IPS-18c (cell line): Measurements from ENCODE around the gene SUPT16H.
A peak's percentile ranks its signal among the peaks of the same experiment; 100 is the strongest.

Experiments used
- H3K4me3 ChIP-seq: 2 replicates; pipeline ENCODE4 v1.7.0; 2013; ENCODE audit warnings: low read depth, mild to moderate bottlenecking, low read length, moderate library complexity; ENCODE audit not compliant: insufficient read depth
- H3K9me3 ChIP-seq: one replicate; pipeline ENCODE4 v1.6.1; 2013; ENCODE audit warnings: mild to moderate bottlenecking, low read length, moderate library complexity; ENCODE audit not compliant: control insufficient read depth, insufficient read depth

SUPT16H gene

DNA sequence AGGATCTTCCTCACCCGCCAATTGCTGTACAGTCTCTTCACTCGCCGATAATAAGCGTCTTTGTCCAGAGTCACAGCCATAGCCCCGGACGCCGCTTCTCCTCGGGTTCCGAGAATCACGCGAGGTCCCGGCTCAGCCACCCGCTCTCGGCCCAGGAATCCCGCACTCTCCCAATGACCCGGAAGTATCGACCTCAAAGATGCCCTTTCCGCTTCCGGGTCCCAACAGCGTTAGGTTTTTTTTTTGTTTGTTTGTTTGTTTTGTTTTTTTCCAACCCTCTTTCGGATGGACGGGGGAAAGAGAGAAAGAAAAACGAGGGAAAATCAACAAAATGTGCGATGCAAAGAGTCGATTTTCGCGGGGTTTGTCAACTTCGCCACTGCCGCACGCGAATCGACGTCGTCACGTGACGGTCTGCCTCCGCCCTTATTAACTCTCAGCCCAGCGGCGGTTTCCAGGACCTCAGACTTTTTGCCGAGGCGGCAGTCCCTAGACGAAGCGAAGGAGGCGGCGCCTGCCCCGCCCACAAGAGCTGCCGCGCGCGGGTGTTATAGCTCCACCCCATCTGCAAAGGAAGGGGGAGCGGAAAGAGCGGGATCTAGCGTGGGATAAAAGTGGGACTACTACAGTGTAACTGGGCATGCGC is at the start of gene SUPT16H:
Gene SUPT16H (minus strand): TSS at position 172 of the 646 bp plus-strand sequence. CDS start 92 bp downstream, at position 80.
- H3K9me3 ChIP-seq = no peaks in the 10 kb centered on the region
- H3K4me3 ChIP-seq = peak within 1 kb of the TSS; percentile 90

- no peak overlapping the region for H3K4me3 ChIP-seq
- H3K9me3 ChIP-seq = no peaks in the 10 kb centered on the region
Measured at GRCh38 chr14:21431126-21431525, 47.3 kb upstream of the SUPT16H start.

- Histone ChIP-seq H3K9me3 (no peaks in the 10 kb centered on the region), H3K4me3 (no peak overlapping the region)
Measured at GRCh38 chr14:21428930-21429329, 45.1 kb upstream of the SUPT16H start.

DNA sequence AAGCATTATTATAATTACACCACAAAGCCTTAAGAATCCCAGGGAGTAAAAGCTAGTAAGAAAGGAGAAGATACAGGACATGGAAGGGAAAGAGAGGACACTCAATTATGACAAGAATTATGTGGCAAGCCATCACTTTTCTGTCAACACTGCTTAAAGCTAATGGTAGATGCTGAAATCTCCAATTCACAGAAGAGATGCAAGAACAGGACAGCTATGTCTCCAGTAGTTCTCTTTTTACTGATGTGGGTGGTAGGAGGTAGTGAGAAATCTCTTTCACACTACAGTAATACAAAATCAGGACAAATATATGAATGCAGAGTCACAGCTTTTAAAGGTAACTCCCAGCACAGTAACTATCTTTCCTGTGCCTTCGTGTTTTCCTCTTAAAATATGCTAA is 42.9 kb upstream of the SUPT16H start:
- no peak overlapping the region for H3K4me3 ChIP-seq

DNA sequence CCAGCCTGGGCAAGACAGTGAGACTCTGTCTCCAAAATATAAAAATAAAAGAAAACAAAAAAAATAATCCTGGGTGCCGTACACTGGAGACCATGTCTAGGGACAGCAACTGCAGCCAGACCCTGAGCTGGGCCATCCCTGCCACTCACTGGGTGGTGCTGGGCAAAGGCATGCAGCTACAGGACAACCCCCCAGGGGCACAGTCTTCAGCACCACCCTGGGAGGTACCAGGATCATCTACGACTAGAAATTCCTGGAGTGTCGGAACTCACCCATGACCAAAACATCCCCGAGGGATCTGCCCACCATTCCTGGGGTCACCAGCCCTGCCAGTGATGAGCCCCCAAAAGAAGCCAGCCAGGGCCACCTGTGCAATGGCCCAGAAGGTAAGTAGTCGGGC is 35.7 kb upstream of the SUPT16H start:
- H3K4me3 ChIP-seq = no peak overlapping the region
- no peaks in the 10 kb centered on the region for H3K9me3 ChIP-seq

More for the DNA sequence above, 42.9 kb upstream of the SUPT16H start:
- H3K9me3 ChIP-seq = no peaks in the 10 kb centered on the region

DNA sequence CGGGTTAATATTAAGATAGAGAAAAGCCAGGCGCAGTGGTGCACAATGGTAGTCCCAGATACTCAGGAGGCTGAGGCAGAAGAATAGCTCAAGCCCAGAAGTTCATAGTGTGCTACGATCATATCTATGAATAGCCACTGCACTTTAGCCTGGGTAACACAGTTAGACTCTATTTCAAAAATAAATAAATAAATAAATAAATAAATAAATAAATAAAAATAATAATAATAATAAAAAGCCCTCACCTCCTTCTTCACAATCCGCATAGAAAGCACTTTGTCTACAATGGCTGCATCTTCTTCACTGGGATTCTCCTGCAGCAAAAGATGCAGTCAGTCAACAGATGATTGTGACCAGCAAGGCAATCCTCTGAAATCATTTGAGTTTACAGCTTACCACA is 31.5 kb upstream of the SUPT16H start:
- Histone ChIP-seq H3K9me3 (no peaks in the 10 kb centered on the region), H3K4me3 (no peak overlapping the region)

GRCh38 chr14:21414137-21414631 is 30.4 kb upstream of the SUPT16H start:
- Histone ChIP-seq H3K4me3 (no peak overlapping the region), H3K9me3 (no peaks in the 10 kb centered on the region)

- no peaks in the 10 kb centered on the region for H3K9me3 ChIP-seq
- no peak overlapping the region for H3K4me3 ChIP-seq
Measured at GRCh38 chr14:21408147-21408546, 24.3 kb upstream of the SUPT16H start.

DNA sequence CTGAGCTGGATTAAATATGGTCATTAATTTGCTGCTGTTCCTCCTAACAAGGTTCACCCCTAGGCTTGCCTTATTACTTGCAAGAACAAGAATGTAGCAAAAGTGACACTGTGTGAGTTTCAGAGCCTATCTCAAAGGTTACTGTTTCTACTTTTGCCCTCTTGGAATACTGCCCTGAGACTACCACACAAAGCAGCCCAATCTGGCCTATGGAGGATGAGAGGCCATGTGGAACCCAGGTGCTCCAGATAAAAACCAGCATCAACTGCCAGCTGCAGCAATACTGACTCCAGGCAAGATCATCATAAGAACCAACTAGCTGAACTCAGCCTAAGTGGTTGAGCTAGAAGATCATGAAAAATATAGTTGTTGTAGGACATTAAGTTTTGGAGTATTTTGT is 22.4 kb upstream of the SUPT16H start:
- H3K4me3 ChIP-seq = no peak overlapping the region
- H3K9me3 ChIP-seq = no peaks in the 10 kb centered on the region

GRCh38 chr14:21405097-21405496 is 21.3 kb upstream of the SUPT16H start:
- no peaks in the 10 kb centered on the region for H3K9me3 ChIP-seq
- H3K4me3 ChIP-seq = no peak overlapping the region

DNA sequence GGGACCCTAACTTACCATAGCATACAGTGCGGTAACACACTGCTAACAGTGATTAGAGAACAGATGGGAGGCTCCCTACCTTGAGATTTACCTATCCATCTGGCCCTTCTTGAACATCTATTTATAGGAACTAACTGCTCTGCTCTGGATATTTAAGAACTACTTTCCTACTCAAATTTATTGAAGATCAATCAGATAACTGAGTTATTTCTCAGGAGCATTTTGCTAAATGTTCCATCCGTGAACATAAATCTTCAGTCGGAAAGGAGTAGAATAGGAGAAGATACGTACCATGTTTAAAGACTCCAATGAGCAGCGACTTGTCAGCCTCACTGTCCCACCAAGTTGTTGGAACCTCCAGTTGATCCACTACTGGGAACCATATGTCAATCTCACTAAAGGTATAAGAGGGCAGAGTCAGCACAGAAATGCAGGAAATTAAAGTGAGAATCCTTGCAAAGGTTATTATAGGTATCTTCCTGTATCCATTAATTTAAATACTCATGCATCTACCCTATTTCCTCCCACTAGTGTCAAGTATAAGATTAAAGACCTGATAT is 15.6 kb upstream of the SUPT16H start:
- Histone ChIP-seq H3K9me3 (no peaks in the 10 kb centered on the region), H3K4me3 (no peak overlapping the region)

DNA sequence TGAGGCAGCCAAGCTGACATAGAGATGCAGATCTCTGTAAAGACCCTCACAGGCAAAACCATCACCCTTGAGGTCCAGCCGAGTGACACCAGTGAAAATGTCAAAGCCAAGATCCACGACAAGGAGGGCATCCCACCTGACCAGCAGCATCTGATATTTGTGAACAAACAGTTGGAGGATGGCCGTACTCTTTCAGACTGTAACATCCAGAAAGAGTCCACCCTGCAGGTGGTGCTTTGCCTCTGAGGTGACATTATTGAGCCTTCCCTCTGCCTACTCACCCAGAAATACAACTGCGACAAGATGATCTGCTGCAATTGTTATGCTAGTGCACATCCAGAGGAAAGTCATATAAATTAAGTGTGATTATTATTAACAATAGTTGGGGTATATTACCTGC is 15.1 kb upstream of the SUPT16H start:
- H3K9me3 ChIP-seq = no peaks in the 10 kb centered on the region

GRCh38 chr14:21395450-21395849 is 11.6 kb upstream of the SUPT16H start:
- Histone ChIP-seq H3K9me3 (no peaks in the 10 kb centered on the region), H3K4me3 (no peak overlapping the region)

More for the DNA sequence above, 15.1 kb upstream of the SUPT16H start:
- no peak overlapping the region for H3K4me3 ChIP-seq

DNA sequence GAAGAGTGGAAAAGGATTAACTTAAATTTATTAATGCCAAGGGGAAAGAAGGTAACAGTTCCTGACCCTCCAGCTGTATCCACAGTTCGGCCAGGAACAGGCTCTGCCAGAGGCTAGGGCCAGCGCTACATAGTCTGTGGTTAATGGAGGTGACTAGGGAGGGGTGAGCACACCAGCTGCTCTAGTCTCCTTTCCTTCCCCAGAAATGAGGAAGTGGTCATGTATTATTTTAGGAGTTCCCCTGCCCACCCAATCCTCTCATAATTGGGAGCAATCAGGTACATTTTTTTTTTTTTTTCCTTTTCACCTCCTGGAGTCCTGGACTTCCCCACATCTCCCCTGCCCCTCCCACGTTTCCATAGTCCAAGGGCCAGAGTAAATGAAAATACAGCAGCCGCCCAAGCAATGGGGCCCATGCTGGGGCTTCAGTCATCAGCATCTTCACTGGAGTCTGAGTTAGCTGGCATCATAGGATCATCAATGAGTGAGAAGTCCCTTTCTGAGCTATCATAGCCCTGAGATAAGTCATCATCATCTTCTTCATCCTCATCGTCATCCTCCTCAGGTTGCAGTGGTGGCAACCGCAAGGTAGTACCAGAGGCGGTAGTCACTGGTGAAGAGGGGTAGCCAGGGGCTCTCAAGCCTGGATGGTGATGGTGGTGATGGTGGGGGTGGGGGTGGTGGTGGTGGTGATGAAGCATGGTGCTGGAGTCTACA is 1.5 kb upstream of the SUPT16H start:
- no peak overlapping the region for H3K4me3 ChIP-seq
- H3K9me3 ChIP-seq = no peaks in the 10 kb centered on the region

DNA sequence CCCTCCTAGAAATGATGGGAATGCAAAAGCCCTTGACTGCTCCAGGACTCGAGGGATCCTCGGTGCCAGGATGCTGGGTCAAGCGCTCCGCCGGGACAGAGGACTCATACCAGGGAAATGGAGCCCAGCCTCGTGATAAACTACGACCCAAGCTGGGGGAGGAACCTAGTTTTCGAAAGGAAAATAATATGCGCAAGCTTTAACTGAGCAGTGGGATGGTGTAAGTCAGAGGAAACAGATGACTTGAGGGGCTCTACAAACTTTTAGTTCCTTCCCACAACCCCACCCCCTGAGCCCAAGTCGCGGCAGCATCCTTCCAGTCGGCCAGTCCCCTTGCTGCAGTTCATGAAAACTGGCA is 654 bp upstream of the SUPT16H start:
- Histone ChIP-seq H3K4me3 (peak overlapping the region; percentile 90; the same call in 1 of the 2 replicates), H3K9me3 (no peaks in the 10 kb centered on the region)

DNA sequence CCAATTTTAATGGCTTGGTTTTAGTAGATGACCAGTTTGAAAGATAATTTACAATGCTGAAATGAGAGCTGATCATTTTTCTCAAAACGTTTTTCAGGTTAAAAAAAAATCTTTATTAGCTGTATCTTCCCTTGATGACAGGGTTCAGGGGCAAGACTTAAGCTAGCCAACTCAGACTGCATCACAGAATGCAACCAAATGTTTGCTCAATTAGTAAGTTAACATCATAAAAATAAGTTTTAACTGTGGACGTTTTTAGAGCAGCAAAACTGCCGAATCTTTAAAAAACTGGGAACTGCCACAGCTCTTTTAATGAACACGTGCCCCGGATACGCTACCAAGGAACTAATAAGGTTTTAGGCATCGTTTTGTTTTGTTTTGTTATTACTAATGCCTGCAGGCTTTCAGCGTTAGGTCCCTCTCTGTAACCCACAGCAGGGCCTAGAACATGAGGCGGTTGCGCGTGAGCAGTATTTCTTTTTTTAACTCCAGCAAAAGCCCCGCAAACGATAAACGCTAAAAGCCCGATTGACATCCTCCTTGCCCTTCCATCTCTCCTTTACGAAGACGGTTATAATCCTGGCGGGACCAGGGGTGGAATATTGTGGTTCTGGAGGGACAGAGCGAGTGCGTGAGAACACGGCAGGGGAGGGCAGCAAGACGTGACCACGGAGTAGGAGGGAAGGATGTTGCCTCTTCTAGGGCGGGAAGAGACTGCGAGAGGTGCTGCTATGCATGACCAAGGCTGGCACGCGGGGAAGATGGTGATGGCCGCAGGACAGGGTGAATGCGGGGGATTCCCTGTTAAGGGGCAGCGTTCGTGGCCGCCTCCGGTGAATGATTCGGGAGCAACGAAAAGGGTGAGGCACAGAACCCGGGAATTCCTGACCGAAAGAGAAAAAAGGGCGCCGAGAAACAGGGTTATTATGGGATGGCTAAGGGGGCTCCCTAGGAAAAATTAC is 652 bp downstream of the SUPT16H start:
- H3K4me3 ChIP-seq = peak overlapping the region; percentile 90
- no peaks in the 10 kb centered on the region for H3K9me3 ChIP-seq

DNA sequence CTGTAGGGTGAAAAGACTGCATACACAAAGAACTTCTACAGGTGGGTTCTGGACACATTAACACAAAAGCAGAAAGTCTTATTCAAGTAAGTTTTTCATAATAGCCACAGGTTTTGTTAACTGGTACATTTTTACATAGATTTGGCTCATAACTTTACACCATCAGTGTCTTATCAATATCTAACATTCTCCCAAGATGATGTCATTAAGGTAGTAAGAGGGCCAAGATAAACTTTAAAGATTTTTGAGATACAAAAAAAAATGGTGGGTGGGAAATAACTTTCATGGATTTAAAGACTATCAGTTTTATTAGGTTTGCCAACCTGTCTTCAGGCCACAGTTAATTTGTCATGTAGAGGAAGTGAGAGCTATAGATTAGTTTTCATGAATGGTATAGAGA is 1.7 kb downstream of the SUPT16H start:
- no peaks in the 10 kb centered on the region for H3K9me3 ChIP-seq
- no peak overlapping the region for H3K4me3 ChIP-seq
